Caco-2 (cell line): ENCODE results near the gene OR2T35. TPM values are rescaled to one million over a fixed set of nuclear protein-coding genes. Genes with fewer than 3 reads are reported as not detected.

Source experiments
- BruUV-seq: library from RNA; stranded (reverse); fragments of 400-500 nt; replicated peaks from 2 replicates; lab custom pipeline; 2021; lab: Mats Ljungman, UMichigan
- CTCF ChIA-PET: fragments of 300-600 bp; sonication (Branson Sonifier 250); formaldehyde crosslinking; loops from one replicate; lab custom pipeline; 2022; ENCODE audit warnings: antibody characterized with exemption; lab: Charles Lee
- POLR2A ChIA-PET: fragments of 300-600 bp; sonication (Branson Sonifier 250); formaldehyde crosslinking; loops from one replicate; lab custom pipeline; 2022; ENCODE audit warnings: antibody characterized with exemption; lab: Charles Lee
- DNase-seq, 2 experiments: peaks; one replicate each; pipeline versions ENCODE4 v3.0.0 to v3.0.0-alpha.2; 2020 to 2022
- H3K27me3 ChIP-seq: replicated peaks from 2 replicates; pipeline ENCODE4 v1.6.0; 2011; ENCODE audit warnings: low read length; ENCODE audit not compliant: control insufficient read depth, insufficient read depth
- H3K36me3 ChIP-seq: 2 replicates; pipeline ENCODE4 v1.5.1; 2011; ENCODE audit warnings: low read length; ENCODE audit not compliant: control insufficient read depth, insufficient read depth
- H3K4me1 ChIP-seq: fragments of 250-450 bp; sonication (Bioruptor Pico); 2 replicates; pipeline ENCODE4 v1.5.1; 2020; ENCODE audit warnings: mild to moderate bottlenecking
- H3K4me3 ChIP-seq: 2 replicates; pipeline ENCODE4 v1.5.1; 2011; ENCODE audit warnings: low read depth, mild to moderate bottlenecking, control low read depth, low read length
- H3K9me3 ChIP-seq: fragments of 250-450 bp; sonication (Bioruptor Pico); 2 replicates; pipeline ENCODE4 v1.5.1; 2020; ENCODE audit warnings: mild to moderate bottlenecking, moderate library complexity
- H3K27ac Mint-ChIP-seq: one replicate; pipeline ENCODE4 v1.8.0; 2022; ENCODE audit warnings: mixed read lengths; ENCODE audit not compliant: unreplicated experiment
- H3K27me3 Mint-ChIP-seq: one replicate; pipeline ENCODE4 v1.8.0; 2022; ENCODE audit warnings: mixed read lengths; ENCODE audit not compliant: insufficient read depth, unreplicated experiment
- H3K36me3 Mint-ChIP-seq: one replicate; pipeline ENCODE4 v1.8.0; 2022; ENCODE audit warnings: mild to moderate bottlenecking, mixed read lengths; ENCODE audit not compliant: insufficient read depth, unreplicated experiment
- H3K4me1 Mint-ChIP-seq: one replicate; pipeline ENCODE4 v1.8.0; 2022; ENCODE audit warnings: low read depth, mixed read lengths; ENCODE audit not compliant: unreplicated experiment
- H3K4me3 Mint-ChIP-seq: one replicate; pipeline ENCODE4 v1.8.0; 2022; ENCODE audit warnings: mild to moderate bottlenecking, moderate library complexity, mixed read lengths; ENCODE audit not compliant: unreplicated experiment
- H3K9me3 Mint-ChIP-seq: one replicate; pipeline ENCODE4 v1.8.0; 2022; ENCODE audit warnings: mixed read lengths; ENCODE audit not compliant: unreplicated experiment
- CTCF ChIP-seq, 2 experiments: fragments of 200-600 bp in 1 of 2; IDR thresholded peaks; 1 replicate in 1 of 2; 2 replicates in 1 of 2; pipeline versions ENCODE4 v1.5.1 to v1.8.0; 2011 to 2022; ENCODE audit warnings: antibody characterized with exemption in 1 of 2, control low read depth in 1 of 2, inconsistent platforms in 1 of 2, low read depth in 1 of 2, low read length in 1 of 2, mild to moderate bottlenecking in 1 of 2, moderate library complexity in 1 of 2; ENCODE audit not compliant: insufficient read depth in 1 of 2, severe bottlenecking in 1 of 2, unreplicated experiment in 1 of 2
- intact Hi-C: fragments of 100-400 bp; cut with micrococcal nuclease; formaldehyde crosslinking; loops from one replicate; pipeline ENCODE4 v1.10.0; 2022; ENCODE audit not compliant: unreplicated experiment
- total RNA-seq: library from RNA; stranded (reverse); gene quantifications from 2 replicates; pipeline ENCODE4 v1.2.3, GENCODE V29; 2022

OR2T35 gene
- total RNA-seq, 1 experiment from 2014 or later: not detected

GRCh38 chr1:248596615-248597014 is 48.5 kb downstream of the OR2T35 start:
- no peak overlapping the region for H3K4me3 Mint-ChIP-seq
- H3K27me3 ChIP-seq: no peaks in the 10 kb centered on the region
- no peaks in the 10 kb centered on the region for H3K4me1 Mint-ChIP-seq
- H3K9me3 ChIP-seq: no peaks in the 10 kb centered on the region
- no peaks in the 10 kb centered on the region for H3K36me3 ChIP-seq
- no peak overlapping the region for H3K27ac Mint-ChIP-seq
- POLR2A ChIA-PET: no interaction called here
- H3K36me3 Mint-ChIP-seq: no peaks in the 10 kb centered on the region
- BruUV-seq: no TSS peak
- no peaks in the 10 kb centered on the region for H3K9me3 Mint-ChIP-seq
- no peaks in the 10 kb centered on the region for H3K27me3 Mint-ChIP-seq
- H3K4me1 ChIP-seq: no peaks in the 10 kb centered on the region
- CTCF ChIA-PET: no interaction called here
- no peak for TF ChIP-seq CTCF (IDR thresholded peaks at IDR 0.05; ENCODE audit: insufficient read depth in 1 of 2, low read depth in 1 of 2, low read length in 1 of 2, severe bottlenecking in 1 of 2, unreplicated experiment in 1 of 2)
- intact Hi-C loops: no loop called here
- no peak for DNase-seq
- no peak overlapping the region for H3K4me3 ChIP-seq

- DNase-seq: no peak
- Mint-ChIP-seq H3K36me3 (no peaks in the 10 kb centered on the region), H3K4me3 (no peak overlapping the region), H3K27me3 (no peaks in the 10 kb centered on the region), H3K4me1 (no peaks in the 10 kb centered on the region), H3K9me3 (no peaks in the 10 kb centered on the region), H3K27ac (no peak overlapping the region)
- Histone ChIP-seq H3K4me1 (no peaks in the 10 kb centered on the region), H3K36me3 (no peaks in the 10 kb centered on the region), H3K27me3 (no peaks in the 10 kb centered on the region), H3K4me3 (no peak overlapping the region), H3K9me3 (no peaks in the 10 kb centered on the region)
- intact Hi-C loops: no loop called here
- ChIA-PET CTCF (no interaction called here), POLR2A (no interaction called here)
- TF ChIP-seq CTCF (IDR thresholded peaks at IDR 0.05; ENCODE audit: insufficient read depth in 1 of 2, low read depth in 1 of 2, low read length in 1 of 2, severe bottlenecking in 1 of 2, unreplicated experiment in 1 of 2): no peak
- BruUV-seq: no TSS peak
These were observed 51.9 kb downstream of the OR2T35 start for GRCh38 chr1:248593226-248593625.

- no peaks in the 10 kb centered on the region for H3K4me1 Mint-ChIP-seq
- Histone ChIP-seq H3K36me3 (no peaks in the 10 kb centered on the region), H3K9me3 (no peaks in the 10 kb centered on the region), H3K27me3 (no peaks in the 10 kb centered on the region), H3K4me3 (no peak overlapping the region), H3K4me1 (no peaks in the 10 kb centered on the region)
- DNase-seq: no peak
- no peaks in the 10 kb centered on the region for H3K27me3 Mint-ChIP-seq
- ChIA-PET CTCF (no interaction called here), POLR2A (no interaction called here)
- H3K36me3 Mint-ChIP-seq: no peaks in the 10 kb centered on the region
- no peak overlapping the region for H3K4me3 Mint-ChIP-seq
- intact Hi-C loops: no loop called here
- H3K9me3 Mint-ChIP-seq: no peaks in the 10 kb centered on the region
- no peak overlapping the region for H3K27ac Mint-ChIP-seq
- no peak for TF ChIP-seq CTCF (IDR thresholded peaks at IDR 0.05; ENCODE audit: insufficient read depth in 1 of 2, low read depth in 1 of 2, low read length in 1 of 2, severe bottlenecking in 1 of 2, unreplicated experiment in 1 of 2)
- BruUV-seq: no TSS peak
These were observed 52.4 kb downstream of the OR2T35 start for GRCh38 chr1:248592655-248593054.
